ENCODE data around the gene AUTS2. TPM values are rescaled to one million over a fixed set of nuclear protein-coding genes. Genes with fewer than 3 reads are reported as not detected.

The AUTS2 gene
- total and polyA plus RNA-seq, 9 of the 15 experiments (the other 6 are each of a cell fraction or from before 2014, with no cell fraction given), result 0.58 TPM; not detected in 8

GRCh38 chr7:70833726-70834125, 1235.5 kb downstream of the AUTS2 start (continued):
- TF ChIP-seq FOXO4 (CRISPR knock-in tag; IDR thresholded peaks at IDR 0.05), result no peak
- TF ChIP-seq THAP12 (CRISPR knock-in tag; IDR thresholded peaks at IDR 0.05), result no peak
- TF ChIP-seq DACH1 (IDR thresholded peaks at IDR 0.05; ENCODE audit: partially characterized antibody), result no peak
- TF ChIP-seq HDAC3 (IDR thresholded peaks at IDR 0.05; ENCODE audit: borderline replicate concordance, partially characterized antibody), result no peak

- H3K4me1 ChIP-seq (replicated peaks in 1 of 2; ENCODE audit: control insufficient read depth in 2 of 2, insufficient read depth in 2 of 2, low read length in 2 of 2), result no peaks in the 10 kb centered on the region; a peak in 1 of 5 replicates
- H3K79me2 ChIP-seq (ENCODE audit: control insufficient read depth, insufficient read depth, low read length), result no peaks in the 10 kb centered on the region
- BruUV-seq (replicated peaks), result no TSS peak
- DNase-seq (ENCODE audit: extremely low read depth in 1 of 4, low spot score in 3 of 4), result no peak
- H3K27me3 ChIP-seq (ENCODE audit: control insufficient read depth in 2 of 2, insufficient read depth in 2 of 2, low read length in 2 of 2), result peaks cover 0 to 19% of the 10 kb centered on the region in 2 experiments; a peak in 3 of 5 replicates
- no peaks in the 10 kb centered on the region for H3K9me1 ChIP-seq (ENCODE audit: control insufficient read depth, insufficient read depth, low read length)
- no peaks in the 10 kb centered on the region for H3K9me3 ChIP-seq (replicated peaks; ENCODE audit: control insufficient read depth, insufficient read depth, low read depth, low read length)
- no peak overlapping the region for H3K27ac ChIP-seq (ENCODE audit: extremely low read depth, low read depth, low read length)
- WGBS (ENCODE audit: insufficient coverage, low coverage, missing lambda C conversion rate), result 3% methylated on average over 8 of the region's 8 CpGs
- no peak overlapping the region for H3K4me3 ChIP-seq
- TF ChIP-seq CEBPG (CRISPR knock-in tag; IDR thresholded peaks at IDR 0.05), result no peak
- TF ChIP-seq CEBPG (tag; conservative IDR thresholded peaks at IDR 0.05 in 1 of 2, IDR thresholded peaks at IDR 0.05 in 1 of 2), result peak in 1 of 2 experiments; percentile 55; a peak in 1 of 4 replicates
- no peak for TF ChIP-seq PREB (CRISPR knock-in tag; IDR thresholded peaks at IDR 0.05)
- TF ChIP-seq CEBPB (tag; IDR thresholded peaks at IDR 0.05), result peak; percentile 47
- TF ChIP-seq CBX3 (IDR thresholded peaks at IDR 0.05; ENCODE audit: borderline replicate concordance in 1 of 2, low read length in 2 of 2), result no peak
- FAIRE-seq, result no peak
- intact Hi-C loops (cut with micrococcal nuclease) (no loop called here), in situ Hi-C loops (cut with MboI) (no loop called here)
- CTCF ChIA-PET (ENCODE audit: low intra/inter-chr PET ratio), result interaction anchor here (0.6 kb wide), 1 partner anchor 1964 kb away, joined by 5 read pairs; no protein-coding TSS in a partner anchor
- H2AFZ ChIP-seq (ENCODE audit: low read depth, low read length), result no peak overlapping the region
- H3K9ac ChIP-seq (ENCODE audit: insufficient read depth in 1 of 2, low read depth in 2 of 2, low read length in 2 of 2), result no peak overlapping the region
- H3K4me2 ChIP-seq (ENCODE audit: insufficient read depth, low read length), result no peak overlapping the region
- POLR2A ChIA-PET, result interaction anchor here (0.8 kb wide), 1 partner anchor 375 kb away, joined by 3 read pairs; no protein-coding TSS in a partner anchor
- no peak for ATAC-seq
- H3K36me3 ChIP-seq (ENCODE audit: control insufficient read depth, insufficient read depth, low read length), result no peaks in the 10 kb centered on the region
- H4K20me1 ChIP-seq (replicated peaks; ENCODE audit: control insufficient read depth, insufficient read depth, low read length), result no peaks in the 10 kb centered on the region
Measured at GRCh38 chr7:70834424-70834823, 1236.1 kb downstream of the AUTS2 start.
